Gastrocnemius medialis (tissue), 4 donors: Measurements from ENCODE around the gene STK33. TPM values are rescaled to one million over a fixed set of nuclear protein-coding genes. Genes with fewer than 3 reads are reported as not detected.

Source experiments
- ATAC-seq, 2 donors: fragments of 150-250 bp; one replicate each; pipeline ENCODE4 v1.9.1; 2016
- DNase-seq, 2 donors: peaks; one replicate each; pipeline ENCODE4 v3.0.0-alpha.2; 2019
- H3K27ac ChIP-seq, 4 donors: fragments of 200-600 bp; sonication (generic); 1 replicate in 1 of 4; 2 replicates in 3 of 4; pipeline ENCODE4 v1.5.1; 2016 to 2018; ENCODE audit warnings: mild to moderate bottlenecking in 2 of 4, moderate library complexity in 1 of 4
- H3K27me3 ChIP-seq, 3 donors: fragments of 200-600 bp; sonication (generic) in 2 of 3; 1 replicate in 1 of 3; 2 replicates in 2 of 3; pipeline versions ENCODE4 v1.5.1 to v1.6.0; 2016 to 2019; ENCODE audit warnings: mild to moderate bottlenecking in 1 of 3, moderate library complexity in 1 of 3
- H3K36me3 ChIP-seq, 2 donors: fragments of 200-600 bp; sonication (generic) in 1 of 2; one replicate each; pipeline ENCODE4 v1.5.1; 2017 to 2018
- H3K4me1 ChIP-seq, 2 donors: fragments of 200-600 bp; sonication (generic) in 1 of 2; one replicate each; pipeline ENCODE4 v1.5.1; 2016 to 2017; ENCODE audit warnings: mild to moderate bottlenecking in 2 of 2
- H3K4me3 ChIP-seq, 4 donors: fragments of 200-600 bp; sonication (generic) in 3 of 4; 1 replicate in 1 of 4; 2 replicates in 3 of 4; pipeline ENCODE4 v1.5.1; 2016 to 2019; ENCODE audit warnings: mild to moderate bottlenecking in 2 of 4
- H3K9me3 ChIP-seq, 3 donors: fragments of 200-600 bp; sonication (generic) in 2 of 3; 1 replicate in 1 of 3; 2 replicates in 2 of 3; pipeline ENCODE4 v1.5.1; 2016 to 2019
- CTCF ChIP-seq, 5 experiments: fragments of 450-650 bp in 3 of 5; fragments of 200-600 bp in 2 of 5; sonication (generic) in 2 of 5; IDR thresholded peaks in 4 of 5; conservative IDR thresholded peaks in 1 of 5; 1 replicate in 4 of 5; 2 replicates in 1 of 5; pipeline ENCODE4 v1.5.1; 2016 to 2019; ENCODE audit warnings: antibody characterized with exemption in 5 of 5, mild to moderate bottlenecking in 3 of 5, moderate library complexity in 3 of 5
- POLR2A ChIP-seq, 2 donors: fragments of 450-650 bp; IDR thresholded peaks; one replicate each; pipeline ENCODE4 v1.6.1; 2017; ENCODE audit warnings: antibody characterized with exemption in 2 of 2, mild to moderate bottlenecking in 2 of 2, moderate library complexity in 2 of 2
- in situ Hi-C, 4 donors: fragments of 200-750 bp; cut with MboI; loops; one replicate each; pipeline versions ENCODE4 v1.15.0 to v1.8.0; 2017; ENCODE audit warnings: low sequenced_read_pairs in 4 of 4
- intact Hi-C: fragments of 100-400 bp; cut with DNase I; formaldehyde crosslinking; loops from one replicate; pipeline ENCODE4 v1.15.1; 2023; ENCODE audit warnings: low total_unique reads
- total RNA-seq, 4 donors: library from RNA; depleted of rRNA; stranded (reverse); fragments of >200 nt; gene quantifications; one replicate each; pipeline versions ENCODE4 v1.1.0 to v1.2.3, GENCODE V29; 2016

Gene STK33
- total RNA-seq, 4 donors from 2014 or later, result 0.66 to 13.5 (median 2.3) TPM

- H3K4me1 ChIP-seq, result no peaks in the 10 kb centered on the region
- H3K36me3 ChIP-seq, result no peaks in the 10 kb centered on the region
- in situ Hi-C loops (no loop called here), intact Hi-C loops (no loop called here)
- no peak for TF ChIP-seq CTCF (IDR thresholded peaks at IDR 0.05 in 4 of 5, conservative IDR thresholded peaks at IDR 0.05 in 1 of 5)
- no peak for TF ChIP-seq POLR2A (IDR thresholded peaks at IDR 0.05)
- DNase-seq (no peak), ATAC-seq (no peak)
- H3K9me3 ChIP-seq, result no peaks in the 10 kb centered on the region
- H3K4me3 ChIP-seq, result no peak overlapping the region
- H3K27ac ChIP-seq, result no peak overlapping the region
- no peaks in the 10 kb centered on the region for H3K27me3 ChIP-seq
Measured at GRCh38 chr11:8375932-8376331, 218.1 kb downstream of the STK33 start.

GRCh38 chr11:8375460-8375859 lies 218.6 kb downstream of the STK33 start:
- no peaks in the 10 kb centered on the region for H3K9me3 ChIP-seq
- intact Hi-C loops, result no loop called here
- H3K4me1 ChIP-seq, result no peaks in the 10 kb centered on the region
- H3K4me3 ChIP-seq, result no peak overlapping the region
- TF ChIP-seq POLR2A (IDR thresholded peaks at IDR 0.05), result no peak
- no peak for TF ChIP-seq CTCF (IDR thresholded peaks at IDR 0.05 in 4 of 5, conservative IDR thresholded peaks at IDR 0.05 in 1 of 5)
- no peak for DNase-seq
- H3K27me3 ChIP-seq, result no peaks in the 10 kb centered on the region
- H3K27ac ChIP-seq, result no peak overlapping the region
- in situ Hi-C loops, result no loop called here
- no peaks in the 10 kb centered on the region for H3K36me3 ChIP-seq
- ATAC-seq, result no peak

- TF ChIP-seq CTCF (IDR thresholded peaks at IDR 0.05 in 4 of 5, conservative IDR thresholded peaks at IDR 0.05 in 1 of 5) (no peak), POLR2A (IDR thresholded peaks at IDR 0.05) (no peak)
- H3K36me3 ChIP-seq, result no peaks in the 10 kb centered on the region
- no peak overlapping the region for H3K27ac ChIP-seq
- in situ Hi-C loops, result no loop called here
- DNase-seq, result no peak
- no peaks in the 10 kb centered on the region for H3K9me3 ChIP-seq
- no peaks in the 10 kb centered on the region for H3K4me1 ChIP-seq
- H3K27me3 ChIP-seq, result no peaks in the 10 kb centered on the region
- H3K4me3 ChIP-seq, result no peak overlapping the region
- no peak for ATAC-seq
- intact Hi-C loops, result no loop called here
Measured at GRCh38 chr11:8374716-8375115, 219.3 kb downstream of the STK33 start.

- Histone ChIP-seq H3K4me1 (no peaks in the 10 kb centered on the region), H3K4me3 (no peak overlapping the region), H3K27me3 (no peaks in the 10 kb centered on the region), H3K9me3 (no peaks in the 10 kb centered on the region), H3K36me3 (no peaks in the 10 kb centered on the region), H3K27ac (no peak overlapping the region)
- in situ Hi-C loops, result no loop called here
- intact Hi-C loops, result no loop called here
- ATAC-seq (no peak), DNase-seq (no peak)
- TF ChIP-seq CTCF (IDR thresholded peaks at IDR 0.05 in 4 of 5, conservative IDR thresholded peaks at IDR 0.05 in 1 of 5), result no peak
- TF ChIP-seq POLR2A (IDR thresholded peaks at IDR 0.05), result no peak
Measured at GRCh38 chr11:8373519-8374432, 220.3 kb downstream of the STK33 start.
